Neutrophil (primary cell): ENCODE results near the gene LDLRAP1.

Source experiments
- H3K27ac ChIP-seq: fragments of 200-600 bp; sonication (generic); 2 replicates; pipeline ENCODE4 v1.5.1; 2016; ENCODE audit warnings: mild to moderate bottlenecking, moderate library complexity
- H3K27me3 ChIP-seq: fragments of 200-600 bp; sonication (generic); 2 replicates; pipeline ENCODE4 v1.6.0; 2016; ENCODE audit warnings: mild to moderate bottlenecking
- H3K36me3 ChIP-seq: fragments of 200-600 bp; sonication (generic); 2 replicates; pipeline ENCODE4 v1.5.1; 2017
- H3K4me1 ChIP-seq, 2 experiments: fragments of 200-600 bp in 1 of 2; sonication (generic) in 1 of 2; 1 replicate in 1 of 2; 2 replicates in 1 of 2; pipeline versions ENCODE4 v1.5.1 to v1.6.1; 2013 to 2016; ENCODE audit warnings: low read depth in 1 of 2, low read length in 1 of 2, mild to moderate bottlenecking in 1 of 2, moderate library complexity in 1 of 2; ENCODE audit not compliant: control insufficient read depth in 1 of 2, insufficient read depth in 1 of 2
- H3K4me3 ChIP-seq, 2 experiments: fragments of 200-600 bp in 1 of 2; sonication (generic) in 1 of 2; 1 replicate in 1 of 2; 2 replicates in 1 of 2; pipeline ENCODE4 v1.5.1; 2013 to 2016; ENCODE audit warnings: low read depth in 1 of 2, low read length in 1 of 2, mild to moderate bottlenecking in 1 of 2, moderate library complexity in 1 of 2
- H3K9me3 ChIP-seq: fragments of 200-600 bp; sonication (generic); 2 replicates; pipeline ENCODE4 v1.5.1; 2016
- CTCF ChIP-seq: fragments of 200-600 bp; sonication (generic); IDR thresholded peaks from 2 replicates; pipeline ENCODE4 v1.5.1; 2016; ENCODE audit warnings: antibody characterized with exemption

The LDLRAP1 gene

GRCh38 chr1:25515033-25515432, 28.4 kb upstream of the LDLRAP1 start:
- Histone ChIP-seq H3K4me1 (no peaks in the 10 kb centered on the region), H3K36me3 (no peaks in the 10 kb centered on the region)

DNA sequence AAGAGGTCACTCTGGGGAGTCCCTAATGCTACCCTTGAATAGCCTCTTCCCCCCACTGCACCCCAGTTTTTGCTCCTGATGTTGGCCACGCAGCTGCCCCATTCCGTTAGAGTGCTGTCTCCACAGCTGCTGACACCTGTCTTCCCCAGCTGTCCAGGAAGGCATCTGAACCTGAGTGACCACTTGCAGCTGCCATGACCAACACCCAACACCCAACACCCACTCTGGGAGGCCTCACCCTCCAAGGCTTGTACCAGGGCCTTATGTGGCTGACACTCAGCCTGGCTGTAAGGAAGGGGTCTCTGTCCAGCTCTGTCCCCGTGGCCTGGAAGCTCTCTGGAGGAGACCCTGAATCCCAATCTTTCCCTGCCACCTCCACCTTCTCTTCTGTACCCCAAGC, 26.7 kb upstream of the LDLRAP1 start:
- H3K27me3 ChIP-seq: no peaks in the 10 kb centered on the region
- no peak for TF ChIP-seq CTCF
- no peak overlapping the region for H3K4me3 ChIP-seq
- H3K36me3 ChIP-seq: no peaks in the 10 kb centered on the region
- H3K9me3 ChIP-seq: no peaks in the 10 kb centered on the region
- no peak overlapping the region for H3K27ac ChIP-seq
- H3K4me1 ChIP-seq: no peaks in the 10 kb centered on the region

More at GRCh38 chr1:25515033-25515432, 28.4 kb upstream of the LDLRAP1 start:
- Histone ChIP-seq H3K9me3 (no peaks in the 10 kb centered on the region), H3K4me3 (no peak overlapping the region), H3K27ac (no peak overlapping the region), H3K27me3 (no peaks in the 10 kb centered on the region)
- no peak for TF ChIP-seq CTCF

- no peak for TF ChIP-seq CTCF
- no peak overlapping the region for H3K27ac ChIP-seq
- H3K9me3 ChIP-seq: no peaks in the 10 kb centered on the region
- H3K4me1 ChIP-seq: no peaks in the 10 kb centered on the region
- H3K4me3 ChIP-seq: no peak overlapping the region
- no peaks in the 10 kb centered on the region for H3K27me3 ChIP-seq
- no peaks in the 10 kb centered on the region for H3K36me3 ChIP-seq
Measured at GRCh38 chr1:25517476-25518394, 25.7 kb upstream of the LDLRAP1 start.

DNA sequence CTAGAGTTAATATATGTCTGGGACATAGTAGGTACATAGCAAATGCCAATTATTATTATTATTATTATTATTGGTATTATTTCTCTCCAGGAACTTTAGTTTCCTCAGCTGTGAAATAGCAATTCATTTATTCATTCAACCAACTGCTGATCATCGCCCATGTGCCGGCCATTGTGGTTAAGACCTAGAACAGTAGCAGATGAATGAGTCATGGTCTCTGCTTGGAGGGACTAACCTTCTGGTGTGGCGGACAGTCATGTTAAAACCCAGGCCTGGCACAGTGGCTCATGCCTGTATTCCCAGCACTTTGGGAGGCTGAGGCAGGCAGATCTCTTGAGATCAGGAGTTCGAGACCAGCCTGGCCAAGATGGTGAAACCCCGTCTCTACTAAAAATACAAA, 23.8 kb upstream of the LDLRAP1 start:
- H3K9me3 ChIP-seq: no peaks in the 10 kb centered on the region
- no peaks in the 10 kb centered on the region for H3K4me1 ChIP-seq
- H3K27ac ChIP-seq: no peak overlapping the region
- no peaks in the 10 kb centered on the region for H3K27me3 ChIP-seq
- H3K4me3 ChIP-seq: no peak overlapping the region
- no peaks in the 10 kb centered on the region for H3K36me3 ChIP-seq
- no peak for TF ChIP-seq CTCF

- no peaks in the 10 kb centered on the region for H3K9me3 ChIP-seq
- TF ChIP-seq CTCF: peak; percentile 52
- no peak overlapping the region for H3K4me3 ChIP-seq
- H3K27ac ChIP-seq: no peak overlapping the region
- H3K27me3 ChIP-seq: peaks cover 4% of the 10 kb centered on the region
- H3K4me1 ChIP-seq: no peaks in the 10 kb centered on the region
- H3K36me3 ChIP-seq: no peaks in the 10 kb centered on the region
Measured at GRCh38 chr1:25520446-25521061, 22.9 kb upstream of the LDLRAP1 start.
